ENCODE data around the gene CPO. TPM values are rescaled to one million over a fixed set of nuclear protein-coding genes. Genes with fewer than 3 reads are reported as not detected.
"Not testable (repeated sequence)": the region's sequence is repeated elsewhere in the genome, so short reads cannot be mapped to it uniquely, and the experiment has no call there.

CPO gene
- total and polyA plus RNA-seq, 2 experiments from 2014 or later, result 0.20 TPM; not detected in 1

DNA sequence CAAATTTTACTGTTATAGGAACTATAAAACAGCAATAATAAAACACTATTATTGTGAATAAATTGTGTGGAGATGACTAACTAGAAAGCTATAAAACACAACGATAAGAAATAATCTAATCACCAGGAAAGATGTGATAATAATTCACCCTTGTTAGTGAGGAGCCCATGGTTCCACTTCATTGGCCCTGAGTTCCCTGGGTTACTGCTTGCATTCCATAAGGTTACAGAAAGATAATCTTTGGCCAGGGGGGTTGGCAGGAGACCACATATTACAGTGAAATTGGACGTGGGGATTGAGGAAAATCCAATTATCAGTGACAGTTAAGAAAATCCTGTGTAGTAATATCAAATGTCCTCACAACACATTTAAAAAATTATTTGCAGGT lies 2.5 kb upstream of the CPO start:
- H3F3A ChIP-seq (ENCODE audit: insufficient read depth), result no peaks in the 10 kb centered on the region
- TF ChIP-seq EZH2 (IDR thresholded peaks at IDR 0.05; ENCODE audit: insufficient read depth, poor library complexity, severe bottlenecking) (no peak), EZH2phosphoT487 (IDR thresholded peaks at IDR 0.05; ENCODE audit: insufficient read depth, low read depth) (no peak)
- H3K9ac ChIP-seq, result no peak overlapping the region
- H3K79me2 ChIP-seq (ENCODE audit: insufficient read depth), result no peaks in the 10 kb centered on the region
- DNase-seq, result no peak
- 3 to 8% methylated on average over 2 of the region's 2 CpGs for WGBS, 2 experiments (ENCODE audit: low coverage in 1 of 2, low lambda C conversion rate in 2 of 2, missing lambda C conversion rate in 2 of 2)
- no peak overlapping the region for H2AFZ ChIP-seq
- no peak overlapping the region for H3K4me3 ChIP-seq
- no peaks in the 10 kb centered on the region for H3K4me1 ChIP-seq (ENCODE audit: insufficient read depth)
- H3K9me3 ChIP-seq (ENCODE audit: low read depth), result no peaks in the 10 kb centered on the region
- no peaks in the 10 kb centered on the region for H3K27me3 ChIP-seq (replicated peaks; ENCODE audit: insufficient read depth)
- in situ Hi-C loops (cut with MboI), result no loop called here
- no peak overlapping the region for H3K27ac ChIP-seq
- no peaks in the 10 kb centered on the region for H3K9me2 ChIP-seq (ENCODE audit: insufficient read depth)
- H3K4me2 ChIP-seq (ENCODE audit: unreplicated experiment), result no peak overlapping the region
- H3K36me3 ChIP-seq (ENCODE audit: low read depth), result no peaks in the 10 kb centered on the region
- H4K20me1 ChIP-seq (ENCODE audit: insufficient read depth), result no peaks in the 10 kb centered on the region

GRCh38 chr2:206937555-206937954 lies 1.8 kb upstream of the CPO start:
- TF ChIP-seq EZH2phosphoT487 (IDR thresholded peaks at IDR 0.05; ENCODE audit: insufficient read depth, low read depth) (no peak), EZH2 (IDR thresholded peaks at IDR 0.05; ENCODE audit: insufficient read depth, poor library complexity, severe bottlenecking) (no peak)
- in situ Hi-C loops (cut with MboI), result no loop called here

GRCh38 chr2:206940546-206940945 lies 1.2 kb downstream of the CPO start:
- H3K27me3 ChIP-seq (replicated peaks; ENCODE audit: insufficient read depth), result no peaks in the 10 kb centered on the region
- H4K20me1 ChIP-seq (ENCODE audit: insufficient read depth), result no peaks in the 10 kb centered on the region
- no peak overlapping the region for H3K9ac ChIP-seq
- TF ChIP-seq EZH2phosphoT487 (IDR thresholded peaks at IDR 0.05; ENCODE audit: insufficient read depth, low read depth), result no peak
- no peak for TF ChIP-seq EZH2 (IDR thresholded peaks at IDR 0.05; ENCODE audit: insufficient read depth, poor library complexity, severe bottlenecking)
- no peak overlapping the region for H3K27ac ChIP-seq
- H3K4me1 ChIP-seq (ENCODE audit: insufficient read depth), result no peaks in the 10 kb centered on the region
- no peak overlapping the region for H3K4me3 ChIP-seq
- H2AFZ ChIP-seq, result no peak overlapping the region
- H3K36me3 ChIP-seq (ENCODE audit: low read depth), result no peaks in the 10 kb centered on the region
- H3K9me2 ChIP-seq (ENCODE audit: insufficient read depth), result no peaks in the 10 kb centered on the region
- in situ Hi-C loops (cut with MboI), result no loop called here
- DNase-seq, result no peak
- H3K9me3 ChIP-seq (ENCODE audit: low read depth), result no peaks in the 10 kb centered on the region
- no peaks in the 10 kb centered on the region for H3K79me2 ChIP-seq (ENCODE audit: insufficient read depth)
- no peaks in the 10 kb centered on the region for H3F3A ChIP-seq (ENCODE audit: insufficient read depth)
- H3K4me2 ChIP-seq (ENCODE audit: unreplicated experiment), result no peak overlapping the region

More at GRCh38 chr2:206937555-206937954, 1.8 kb upstream of the CPO start:
- H3K9me3 ChIP-seq (ENCODE audit: low read depth), result no peaks in the 10 kb centered on the region
- 60 to 80% methylated on average over 6 of the region's 6 CpGs for WGBS, 2 experiments (ENCODE audit: low coverage in 1 of 2, low lambda C conversion rate in 2 of 2, missing lambda C conversion rate in 2 of 2)
- H3K9ac ChIP-seq, result no peak overlapping the region
- H3K4me1 ChIP-seq (ENCODE audit: insufficient read depth), result no peaks in the 10 kb centered on the region
- no peak overlapping the region for H3K4me3 ChIP-seq
- no peaks in the 10 kb centered on the region for H3F3A ChIP-seq (ENCODE audit: insufficient read depth)
- no peak overlapping the region for H3K27ac ChIP-seq
- H4K20me1 ChIP-seq (ENCODE audit: insufficient read depth), result no peaks in the 10 kb centered on the region
- no peaks in the 10 kb centered on the region for H3K9me2 ChIP-seq (ENCODE audit: insufficient read depth)
- no peak overlapping the region for H2AFZ ChIP-seq
- H3K36me3 ChIP-seq (ENCODE audit: low read depth), result no peaks in the 10 kb centered on the region
- DNase-seq, result no peak
- no peaks in the 10 kb centered on the region for H3K79me2 ChIP-seq (ENCODE audit: insufficient read depth)
- no peak overlapping the region for H3K4me2 ChIP-seq (ENCODE audit: unreplicated experiment)
- H3K27me3 ChIP-seq (replicated peaks; ENCODE audit: insufficient read depth), result no peaks in the 10 kb centered on the region

DNA sequence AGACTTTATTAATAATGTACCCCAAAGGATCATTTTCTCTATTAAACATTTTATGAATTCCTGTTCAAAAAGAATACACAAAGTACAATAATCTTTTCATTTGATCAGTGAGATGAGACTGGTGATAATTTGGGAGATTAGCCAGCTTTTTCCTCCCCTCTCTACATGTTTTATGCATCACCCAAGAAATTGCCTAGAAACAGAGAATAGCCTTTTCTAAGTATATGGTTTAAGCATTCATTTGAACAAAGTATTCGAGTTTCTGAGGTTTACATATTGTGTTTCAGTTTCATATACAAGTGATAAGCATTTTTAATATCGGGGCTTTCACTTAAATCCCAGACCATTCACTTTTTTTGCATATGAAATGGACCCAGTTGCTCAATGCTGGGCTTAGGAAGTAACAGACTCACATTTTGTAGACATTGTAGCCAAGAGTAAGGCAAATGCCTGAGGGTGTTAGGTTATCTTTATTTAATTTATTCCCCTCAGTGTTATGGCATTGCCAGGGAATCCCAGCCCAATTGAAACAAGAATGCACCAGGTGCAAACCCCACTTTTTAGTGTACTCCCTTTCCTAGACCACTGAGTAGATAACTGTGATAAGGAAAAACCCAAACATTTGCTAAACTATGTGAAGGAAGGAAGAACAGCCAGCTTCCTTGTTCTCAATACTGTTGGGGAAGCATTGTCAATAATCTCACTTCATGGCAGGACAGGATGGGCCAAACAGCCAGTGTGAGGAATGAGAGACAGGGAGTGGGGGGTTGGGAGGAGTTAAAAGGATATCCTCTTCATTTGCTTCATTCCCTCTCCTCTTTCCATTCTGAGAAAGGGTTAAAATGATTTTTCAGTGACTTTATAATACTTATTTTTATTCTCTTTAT lies 3.5 kb downstream of the CPO start:
- WGBS, 2 experiments (ENCODE audit: low coverage in 1 of 2, low lambda C conversion rate in 2 of 2, missing lambda C conversion rate in 2 of 2), result 39 to 47% methylated on average over 2 of the region's 2 CpGs
- in situ Hi-C loops (cut with MboI), result no loop called here

DNA sequence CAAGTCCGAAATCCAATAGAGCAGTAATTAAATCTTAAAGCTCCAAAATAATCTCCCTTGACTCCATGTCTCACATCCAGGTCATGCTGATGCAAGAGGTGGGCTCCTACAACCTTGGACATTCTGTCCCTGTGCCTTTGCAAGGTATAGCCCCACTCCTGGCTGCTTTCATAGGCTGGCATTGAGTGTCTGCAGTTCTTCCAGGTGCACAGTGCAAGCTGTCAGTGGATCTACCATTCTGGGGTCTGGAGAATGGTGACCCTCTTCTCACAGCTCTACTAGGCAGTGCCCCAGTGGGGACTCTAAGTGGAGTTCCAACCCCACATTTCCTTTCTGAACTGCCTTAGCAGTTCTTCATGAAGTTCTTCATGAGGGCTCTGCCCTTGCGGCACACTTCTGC lies 14.1 kb downstream of the CPO start:
- H3K9ac ChIP-seq; H3F3A ChIP-seq (ENCODE audit: insufficient read depth); DNase-seq; H4K20me1 ChIP-seq (ENCODE audit: insufficient read depth); H3K4me3 ChIP-seq; H3K36me3 ChIP-seq (ENCODE audit: low read depth); H3K27me3 ChIP-seq (replicated peaks; ENCODE audit: insufficient read depth); H3K9me2 ChIP-seq (ENCODE audit: insufficient read depth); H3K4me1 ChIP-seq (ENCODE audit: insufficient read depth); H3K4me2 ChIP-seq (ENCODE audit: unreplicated experiment); H3K27ac ChIP-seq; H2AFZ ChIP-seq; H3K79me2 ChIP-seq (ENCODE audit: insufficient read depth); in situ Hi-C loops (cut with MboI); H3K9me3 ChIP-seq (ENCODE audit: low read depth): not testable (repeated sequence)
- 71 to 72% methylated on average over 2 of the region's 2 CpGs for WGBS, 2 experiments (ENCODE audit: low coverage in 1 of 2, low lambda C conversion rate in 2 of 2, missing lambda C conversion rate in 2 of 2)

More for the DNA sequence above, 3.5 kb downstream of the CPO start:
- Histone ChIP-seq H3K9me2 (ENCODE audit: insufficient read depth) (no peaks in the 10 kb centered on the region), H3K9ac (no peak overlapping the region), H3K36me3 (ENCODE audit: low read depth) (no peaks in the 10 kb centered on the region), H3K4me2 (ENCODE audit: unreplicated experiment) (no peak overlapping the region), H3K9me3 (ENCODE audit: low read depth) (peaks cover 4% of the 10 kb centered on the region), H3F3A (ENCODE audit: insufficient read depth) (no peaks in the 10 kb centered on the region), H3K27ac (no peak overlapping the region), H3K27me3 (replicated peaks; ENCODE audit: insufficient read depth) (no peaks in the 10 kb centered on the region), H3K4me3 (no peak overlapping the region), H2AFZ (no peak overlapping the region), H3K4me1 (ENCODE audit: insufficient read depth) (no peaks in the 10 kb centered on the region), H3K79me2 (ENCODE audit: insufficient read depth) (no peaks in the 10 kb centered on the region), H4K20me1 (ENCODE audit: insufficient read depth) (no peaks in the 10 kb centered on the region)
- TF ChIP-seq EZH2 (IDR thresholded peaks at IDR 0.05; ENCODE audit: insufficient read depth, poor library complexity, severe bottlenecking) (no peak), EZH2phosphoT487 (IDR thresholded peaks at IDR 0.05; ENCODE audit: insufficient read depth, low read depth) (no peak)
- DNase-seq, result no peak
